GM12873 (cell line): ENCODE data around the gene CTBP1.

Experiments
- TF ChIP-seq, protein P1 (sequence below): IDR thresholded peaks from 2 replicates; pipeline ENCODE4 v1.5.1; 2012; ENCODE audit warnings: low read depth, mild to moderate bottlenecking, moderate library complexity, low read length, control low read depth; ENCODE audit not compliant: insufficient read depth; ENCODE audit errors: missing control alignments

CTBP1 gene

DNA sequence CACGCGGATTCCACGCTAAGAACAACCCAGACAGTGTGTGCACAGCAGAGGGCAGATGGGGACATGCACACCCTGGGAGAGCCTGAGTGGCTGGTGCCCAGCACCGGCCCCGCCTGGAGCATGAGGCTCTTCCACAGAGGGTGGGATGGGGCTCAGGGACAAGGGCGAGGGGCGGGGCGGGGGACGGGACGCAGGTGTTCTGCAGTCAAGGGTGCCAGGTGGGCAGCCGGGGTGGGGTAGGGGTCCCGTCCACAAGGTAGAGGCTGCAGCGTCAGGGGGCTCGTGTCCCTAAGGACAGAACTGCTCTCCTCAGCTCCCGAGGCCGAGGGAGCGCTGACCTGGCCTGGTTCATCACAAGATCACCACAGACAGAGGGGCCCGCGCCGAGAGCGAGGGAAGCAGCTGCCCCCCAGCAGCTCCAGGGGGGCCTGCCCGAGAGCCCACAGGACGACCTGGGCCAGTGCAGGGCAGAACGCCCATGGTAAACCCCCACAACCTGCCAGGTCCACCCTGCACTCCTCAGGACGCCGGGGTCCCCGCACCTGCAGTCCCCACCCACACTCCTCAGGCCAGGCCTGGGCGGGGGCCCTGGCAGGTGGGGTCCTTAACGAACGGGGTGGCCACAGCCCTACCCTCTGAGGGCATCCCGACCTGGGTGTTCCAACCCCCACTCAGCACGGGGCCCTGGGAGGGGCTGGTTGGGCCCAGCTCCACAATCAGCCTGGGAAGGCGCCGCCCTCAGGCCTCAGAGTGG lies 26.7 kb downstream of the CTBP1 start:
- TF ChIP-seq, protein P1, sequence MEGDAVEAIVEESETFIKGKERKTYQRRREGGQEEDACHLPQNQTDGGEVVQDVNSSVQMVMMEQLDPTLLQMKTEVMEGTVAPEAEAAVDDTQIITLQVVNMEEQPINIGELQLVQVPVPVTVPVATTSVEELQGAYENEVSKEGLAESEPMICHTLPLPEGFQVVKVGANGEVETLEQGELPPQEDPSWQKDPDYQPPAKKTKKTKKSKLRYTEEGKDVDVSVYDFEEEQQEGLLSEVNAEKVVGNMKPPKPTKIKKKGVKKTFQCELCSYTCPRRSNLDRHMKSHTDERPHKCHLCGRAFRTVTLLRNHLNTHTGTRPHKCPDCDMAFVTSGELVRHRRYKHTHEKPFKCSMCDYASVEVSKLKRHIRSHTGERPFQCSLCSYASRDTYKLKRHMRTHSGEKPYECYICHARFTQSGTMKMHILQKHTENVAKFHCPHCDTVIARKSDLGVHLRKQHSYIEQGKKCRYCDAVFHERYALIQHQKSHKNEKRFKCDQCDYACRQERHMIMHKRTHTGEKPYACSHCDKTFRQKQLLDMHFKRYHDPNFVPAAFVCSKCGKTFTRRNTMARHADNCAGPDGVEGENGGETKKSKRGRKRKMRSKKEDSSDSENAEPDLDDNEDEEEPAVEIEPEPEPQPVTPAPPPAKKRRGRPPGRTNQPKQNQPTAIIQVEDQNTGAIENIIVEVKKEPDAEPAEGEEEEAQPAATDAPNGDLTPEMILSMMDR = no peak

DNA sequence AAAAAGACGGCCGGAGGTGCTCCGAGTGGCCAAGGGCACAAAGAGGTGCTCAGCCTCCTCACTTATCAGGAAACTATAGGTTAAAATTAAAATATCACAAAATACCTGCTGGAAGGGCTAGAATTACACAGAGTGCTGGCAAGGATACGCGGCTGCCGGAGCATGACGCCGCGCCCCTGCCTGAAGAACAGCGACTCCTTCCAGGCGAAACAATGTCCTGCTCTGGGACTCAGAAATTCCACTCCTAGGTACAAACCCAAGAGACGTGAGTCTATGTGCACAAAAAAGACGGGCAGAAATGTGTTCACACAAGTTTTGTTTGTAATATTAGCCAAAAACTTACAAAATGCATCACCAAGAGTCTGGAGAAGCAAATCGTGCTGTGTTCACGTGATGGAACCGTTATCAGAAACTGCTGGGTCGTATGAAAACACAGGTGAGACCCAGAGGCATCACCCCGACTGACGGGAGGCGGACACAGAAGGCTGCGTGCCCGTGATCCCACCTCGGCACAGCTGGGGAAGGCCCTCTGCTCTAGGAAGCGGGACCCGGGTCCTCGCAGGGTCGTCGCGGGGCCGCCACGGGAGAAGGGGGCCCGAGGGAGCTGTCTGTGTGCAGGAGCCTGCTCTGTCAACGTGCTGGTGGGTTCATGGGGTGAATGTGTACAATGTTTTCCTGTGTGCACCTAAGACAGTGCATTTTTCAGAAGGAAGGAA lies 27.6 kb downstream of the CTBP1 start:
- TF ChIP-seq, protein P1 = no peak

DNA sequence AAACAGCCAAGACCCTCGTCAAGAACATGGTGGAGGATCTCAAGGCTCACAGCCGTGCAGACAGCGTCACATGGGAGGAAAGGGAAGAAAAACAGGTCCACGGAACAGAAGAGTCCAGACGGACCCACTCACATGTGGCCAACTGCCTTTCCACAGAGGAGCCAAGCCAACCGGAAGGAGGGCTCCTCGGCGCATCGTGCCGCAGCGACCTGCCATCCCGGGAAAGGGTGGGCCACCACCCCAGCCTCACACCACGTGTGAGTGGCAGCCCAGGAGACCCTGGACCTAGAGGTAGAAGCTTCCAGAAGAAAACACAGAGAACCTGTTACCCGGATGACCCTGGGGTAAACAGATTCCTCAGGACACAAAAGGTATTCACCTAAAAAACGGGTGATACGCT lies 28.4 kb downstream of the CTBP1 start:
- TF ChIP-seq, protein P1 = no peak

DNA sequence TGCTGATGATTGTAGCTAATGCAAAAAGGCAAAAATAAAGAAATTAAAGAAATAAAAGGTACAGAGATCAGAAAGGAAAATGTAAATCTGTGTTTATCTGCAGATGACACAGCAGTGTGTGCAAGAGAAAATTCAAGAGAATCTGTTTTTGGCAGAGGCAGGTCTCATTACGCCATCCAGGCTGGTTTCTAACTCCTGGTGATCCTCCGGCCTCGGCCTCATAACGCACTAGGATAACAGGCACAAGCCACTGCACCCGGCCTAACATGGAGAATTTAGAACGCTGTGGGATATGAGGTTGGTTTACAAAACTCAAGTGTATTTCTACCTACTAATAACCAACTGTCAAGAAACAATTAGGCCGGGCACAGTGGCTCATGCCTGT lies 29.4 kb downstream of the CTBP1 start:
- TF ChIP-seq, protein P1 = no peak

DNA sequence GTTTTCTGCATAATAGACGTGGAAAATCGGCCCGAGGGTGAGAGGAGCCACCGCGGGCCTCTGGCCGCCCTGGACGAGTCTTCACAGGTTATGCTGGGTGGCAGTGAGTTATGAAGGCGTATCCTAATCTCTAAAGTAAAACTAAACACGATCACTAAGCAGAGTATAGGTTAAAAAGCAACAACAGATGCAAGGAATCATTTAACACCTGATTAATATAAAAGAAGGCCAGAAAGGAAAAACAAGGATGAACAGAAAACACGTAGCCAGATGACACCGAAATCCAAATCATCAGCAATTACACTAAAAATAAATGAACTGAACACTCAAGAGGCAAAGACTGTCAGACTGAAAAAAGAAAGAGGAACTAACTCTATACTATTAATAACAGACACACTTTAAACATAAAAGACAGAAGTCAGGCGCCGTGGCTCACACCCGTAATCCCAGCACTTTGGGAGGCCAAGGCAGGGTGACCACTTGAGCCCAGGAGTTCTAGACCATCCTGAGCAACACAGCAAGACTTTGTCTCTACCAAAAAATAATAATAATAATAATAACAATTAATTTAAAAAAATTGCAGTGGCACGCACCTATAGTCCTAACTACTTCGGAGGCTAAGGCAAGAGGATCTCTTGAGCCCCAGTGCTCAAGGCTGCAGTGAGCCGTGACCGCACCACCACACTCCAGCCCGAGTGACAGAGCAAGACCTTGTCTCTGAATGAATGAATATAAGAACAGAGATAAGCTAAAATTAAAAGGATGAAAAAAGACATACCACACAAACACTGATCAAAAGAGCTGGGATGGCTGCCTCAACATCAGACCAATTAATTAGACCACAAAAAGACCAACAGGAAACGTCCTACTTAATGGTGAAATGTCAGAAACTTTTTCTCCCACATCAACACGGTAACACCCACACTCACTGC lies 30.0 kb downstream of the CTBP1 start:
- TF ChIP-seq, protein P1 = no peak

DNA sequence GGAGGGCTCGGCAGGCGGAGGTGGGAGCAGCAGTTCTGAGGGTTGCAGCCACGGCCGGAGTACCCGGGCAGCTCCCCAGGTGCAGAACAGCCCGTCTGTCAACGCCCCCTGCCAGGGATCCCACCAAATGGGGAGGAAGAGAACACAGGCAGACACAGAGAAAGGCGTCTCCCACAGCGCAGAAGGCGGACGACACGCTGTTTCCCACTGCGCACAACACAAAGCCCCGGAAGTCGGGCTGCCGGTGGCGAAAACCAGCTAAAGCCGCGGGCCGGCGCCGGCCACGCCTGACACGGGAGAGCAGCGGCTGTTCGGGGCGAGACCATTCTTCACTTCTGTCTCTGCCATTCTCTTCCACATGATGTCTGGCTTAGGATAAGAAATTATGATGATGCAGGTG lies 31.6 kb downstream of the CTBP1 start:
- TF ChIP-seq, protein P1 = no peak

DNA sequence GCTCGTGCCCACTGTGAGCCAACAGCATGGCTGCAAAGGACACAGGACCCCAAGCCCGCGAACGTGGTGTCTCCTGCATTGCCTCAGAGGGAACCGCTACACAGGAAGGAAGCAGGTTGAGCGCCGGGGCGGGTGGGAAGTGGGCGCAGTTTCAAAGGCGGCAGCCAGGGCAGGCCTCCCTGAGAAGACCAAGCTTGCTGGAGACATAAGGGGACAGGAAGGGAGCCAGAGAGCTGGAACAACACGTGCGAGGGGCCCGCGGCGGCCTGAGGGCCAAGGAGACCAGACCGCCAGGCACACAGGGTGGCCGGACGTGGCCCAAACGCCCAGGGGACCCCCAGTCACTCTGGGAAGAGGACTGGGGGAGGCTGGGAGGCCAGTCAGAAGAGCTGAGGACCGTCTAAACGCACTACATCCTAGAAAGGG lies 32.0 kb downstream of the CTBP1 start:
- TF ChIP-seq, protein P1 = no peak
